HEK293 (cell line): ENCODE data around the gene AMT.
A peak's percentile ranks its signal among the peaks of the same experiment; 100 is the strongest.

Source experiments
- CTCF ChIA-PET: fragments of 350-600 bp; formaldehyde crosslinking; extraction: SDS; loops from one replicate; lab custom pipeline; 2021; ENCODE audit warnings: antibody characterized with exemption; lab: Yijun Ruan, JAX
- POLR2A ChIA-PET: fragments of 300-600 bp; formaldehyde crosslinking; extraction: SDS; loops from one replicate; lab custom pipeline; 2020; ENCODE audit warnings: antibody characterized with exemption, inconsistent platforms; lab: Yijun Ruan, JAX
- H3K27ac ChIP-seq: fragments of 200-500 bp; sonication (Bioruptor generic); 2 replicates; pipeline ENCODE4 v1.5.1; 2014; ENCODE audit warnings: low read depth, low read length, control low read depth, inconsistent platforms; ENCODE audit errors: extremely low read depth
- H3K36me3 ChIP-seq, 2 experiments: fragments of 200-500 bp in 1 of 2; sonication (Bioruptor generic) in 1 of 2; 1 replicate in 1 of 2; 2 replicates in 1 of 2; pipeline ENCODE4 v1.5.1; 2014 to 2017; ENCODE audit warnings: inconsistent platforms in 2 of 2, low read length in 2 of 2; ENCODE audit not compliant: control insufficient read depth in 2 of 2, insufficient read depth in 1 of 2
- H3K4me1 ChIP-seq: fragments of 200-500 bp; sonication (Bioruptor generic); 2 replicates; pipeline ENCODE4 v1.5.1; 2014; ENCODE audit warnings: mild to moderate bottlenecking, low read length, inconsistent platforms; ENCODE audit not compliant: control insufficient read depth, insufficient read depth
- H3K4me3 ChIP-seq: 2 replicates; pipeline ENCODE4 v1.5.1; 2011; ENCODE audit warnings: low read depth, mild to moderate bottlenecking, control low read depth, low read length, moderate library complexity
- H3K9me3 ChIP-seq: fragments of 200-500 bp; sonication (Bioruptor generic); 2 replicates; pipeline ENCODE4 v1.5.1; 2014; ENCODE audit warnings: low read depth, low read length, inconsistent platforms; ENCODE audit not compliant: control insufficient read depth, insufficient read depth
- GLIS1 ChIP-seq: fragments of 450-650 bp; formaldehyde crosslinking; IDR thresholded peaks from 2 replicates; pipeline ENCODE4 v1.5.1; 2016; ENCODE audit warnings: missing biosample characterization, missing genetic modification characterization
- OSR2 ChIP-seq: fragments of 450-650 bp; formaldehyde crosslinking; IDR thresholded peaks from 2 replicates; pipeline ENCODE4 v1.5.1; 2016; ENCODE audit warnings: missing biosample characterization, missing genetic modification characterization
- REPIN1 ChIP-seq: fragments of 450-650 bp; formaldehyde crosslinking; IDR thresholded peaks from 2 replicates; pipeline ENCODE4 v1.5.1; 2017; ENCODE audit warnings: missing biosample characterization, missing genetic modification characterization, low read depth
- SCRT1 ChIP-seq: fragments of 450-650 bp; formaldehyde crosslinking; IDR thresholded peaks from 2 replicates; pipeline ENCODE4 v1.5.1; 2016; ENCODE audit warnings: missing biosample characterization, missing genetic modification characterization, borderline replicate concordance
- TRIM28 ChIP-seq: IDR thresholded peaks from 2 replicates; pipeline ENCODE4 v1.6.1; 2011; ENCODE audit warnings: low read length, control low read depth, borderline replicate concordance
- WT1 ChIP-seq: fragments of 450-650 bp; formaldehyde crosslinking; IDR thresholded peaks from 2 replicates; pipeline ENCODE4 v1.5.1; 2016; ENCODE audit warnings: missing biosample characterization, missing genetic modification characterization
- YY1 ChIP-seq: fragments of 450-650 bp; formaldehyde crosslinking; IDR thresholded peaks from 2 replicates; pipeline ENCODE4 v1.5.1; 2018; ENCODE audit warnings: missing biosample characterization, missing genetic modification characterization
- ZBTB8A ChIP-seq: fragments of 450-650 bp; formaldehyde crosslinking; IDR thresholded peaks from 2 replicates; pipeline ENCODE4 v1.5.1; 2016; ENCODE audit warnings: missing biosample characterization, missing genetic modification characterization
- ZFP69B ChIP-seq: fragments of 450-650 bp; formaldehyde crosslinking; IDR thresholded peaks from 2 replicates; pipeline ENCODE4 v1.5.1; 2016; ENCODE audit warnings: missing biosample characterization, missing genetic modification characterization
- ZNF121 ChIP-seq: fragments of 450-650 bp; formaldehyde crosslinking; IDR thresholded peaks from 2 replicates; pipeline ENCODE4 v1.5.1; 2016; ENCODE audit warnings: missing biosample characterization, missing genetic modification characterization
- ZNF341 ChIP-seq: fragments of 450-650 bp; formaldehyde crosslinking; IDR thresholded peaks from 2 replicates; pipeline ENCODE4; 2016; ENCODE audit warnings: low read depth, missing biosample characterization, missing genetic modification characterization
- ZNF350 ChIP-seq: fragments of 450-650 bp; formaldehyde crosslinking; IDR thresholded peaks from 2 replicates; pipeline ENCODE4 v1.5.0; 2017; ENCODE audit warnings: missing biosample characterization, mild to moderate bottlenecking, missing genetic modification characterization
- ZNF362 ChIP-seq: fragments of 450-650 bp; formaldehyde crosslinking; IDR thresholded peaks from 2 replicates; pipeline ENCODE4 v1.5.1; 2016; ENCODE audit warnings: missing biosample characterization, missing genetic modification characterization
- ZNF426 ChIP-seq: fragments of 450-650 bp; formaldehyde crosslinking; IDR thresholded peaks from 2 replicates; pipeline ENCODE4 v1.5.1; 2017; ENCODE audit warnings: missing biosample characterization, missing genetic modification characterization, mild to moderate bottlenecking, inconsistent platforms, moderate library complexity
- ZNF549 ChIP-seq: fragments of 450-650 bp; IDR thresholded peaks from 2 replicates; pipeline ENCODE4 v1.5.1; 2018; ENCODE audit warnings: missing biosample characterization, missing genetic modification characterization, mild to moderate bottlenecking, inconsistent platforms, moderate library complexity
- ZNF555 ChIP-seq: fragments of 450-650 bp; formaldehyde crosslinking; conservative IDR thresholded peaks from 2 replicates; pipeline ENCODE4 v1.5.1; 2017; ENCODE audit warnings: missing biosample characterization, mild to moderate bottlenecking, missing genetic modification characterization, inconsistent platforms
- ZNF623 ChIP-seq: fragments of 450-650 bp; formaldehyde crosslinking; IDR thresholded peaks from 2 replicates; pipeline ENCODE4 v1.5.1; 2016; ENCODE audit warnings: missing biosample characterization, missing genetic modification characterization
- ZNF629 ChIP-seq: fragments of 450-650 bp; formaldehyde crosslinking; IDR thresholded peaks from 2 replicates; pipeline ENCODE4 v1.5.1; 2017; ENCODE audit warnings: missing biosample characterization, missing genetic modification characterization
- ZNF701 ChIP-seq: fragments of 450-650 bp; formaldehyde crosslinking; IDR thresholded peaks from 2 replicates; pipeline ENCODE4 v1.5.1; 2016; ENCODE audit warnings: missing biosample characterization, missing genetic modification characterization
- ZNF707 ChIP-seq: fragments of 450-650 bp; formaldehyde crosslinking; IDR thresholded peaks from 2 replicates; pipeline ENCODE4 v1.5.1; 2016; ENCODE audit warnings: missing biosample characterization, missing genetic modification characterization
- ZNF768 ChIP-seq: fragments of 450-650 bp; formaldehyde crosslinking; IDR thresholded peaks from 2 replicates; pipeline ENCODE4 v1.5.1; 2018; ENCODE audit warnings: missing biosample characterization, mild to moderate bottlenecking, missing genetic modification characterization
- ZNF792 ChIP-seq: fragments of 450-650 bp; formaldehyde crosslinking; IDR thresholded peaks from 2 replicates; pipeline ENCODE4 v1.5.1; 2016; ENCODE audit warnings: missing biosample characterization, missing genetic modification characterization
- ZNF830 ChIP-seq: fragments of 450-650 bp; IDR thresholded peaks from 2 replicates; pipeline ENCODE4 v1.5.0; 2018; ENCODE audit warnings: missing biosample characterization, missing genetic modification characterization, low read depth, mild to moderate bottlenecking, moderate library complexity
- ZSCAN5A ChIP-seq: fragments of 450-650 bp; formaldehyde crosslinking; IDR thresholded peaks from 2 replicates; pipeline ENCODE4 v1.5.1; 2016; ENCODE audit warnings: missing biosample characterization, missing genetic modification characterization
- TF ChIP-seq, protein P1 (sequence below): fragments of 450-650 bp; formaldehyde crosslinking; IDR thresholded peaks from 2 replicates; pipeline ENCODE4 v1.5.1; 2017; ENCODE audit warnings: missing biosample characterization, missing genetic modification characterization
- TF ChIP-seq, protein P2 (sequence below): fragments of 450-650 bp; formaldehyde crosslinking; IDR thresholded peaks from 2 replicates; pipeline ENCODE4 v1.5.1; 2017; ENCODE audit warnings: missing biosample characterization, missing genetic modification characterization
- TF ChIP-seq, protein P3 (sequence below): fragments of 450-650 bp; formaldehyde crosslinking; IDR thresholded peaks from 2 replicates; pipeline ENCODE4 v1.5.1; 2017; ENCODE audit warnings: missing biosample characterization, missing genetic modification characterization

Gene AMT

DNA sequence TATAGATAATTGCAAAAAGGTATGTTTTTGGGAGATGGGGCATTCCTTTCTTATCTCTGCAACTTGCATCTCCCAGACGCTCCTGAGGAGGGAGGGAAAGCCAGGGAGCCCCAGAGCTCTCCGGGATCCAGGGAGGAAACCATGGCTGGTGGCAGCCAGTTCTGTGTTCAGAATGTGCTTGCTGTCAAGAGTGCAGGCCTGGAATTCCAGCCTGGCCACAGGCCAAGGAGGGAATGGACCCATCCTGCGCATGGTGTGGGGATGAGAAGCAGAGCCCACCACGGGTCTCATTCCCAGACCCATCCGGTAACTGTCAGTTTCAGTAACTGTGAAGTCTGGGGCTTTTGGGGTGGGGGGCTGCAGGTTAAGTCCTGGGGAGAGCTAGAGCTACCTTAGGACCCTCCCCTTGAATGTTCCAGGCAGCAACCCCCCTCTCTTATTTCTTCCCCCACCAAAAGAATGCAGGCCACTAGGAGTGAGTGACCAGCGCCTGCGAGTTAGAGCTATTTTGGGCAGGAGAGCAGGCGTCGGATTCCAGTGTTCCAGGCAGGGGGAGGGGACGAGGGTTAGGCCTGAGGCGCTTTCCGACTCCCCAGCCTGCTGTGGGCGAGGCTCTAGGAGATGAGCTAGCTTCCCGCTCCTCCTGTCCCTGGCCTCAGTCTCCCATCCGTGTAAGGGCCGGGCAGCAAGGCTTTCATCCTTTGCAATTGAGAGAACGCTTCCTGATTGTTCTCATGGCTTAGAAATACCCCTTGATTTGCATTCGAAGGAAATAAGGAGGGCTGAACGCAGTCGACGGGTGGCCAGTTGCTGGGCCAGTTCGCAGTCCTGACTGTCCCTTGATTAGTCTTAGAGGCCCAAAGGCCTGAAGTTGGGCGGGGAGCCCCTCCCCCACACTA lies 47.0 kb upstream of the AMT start:
- peak overlapping the region; percentile 56 for H3K4me3 ChIP-seq
- no peaks in the 10 kb centered on the region for H3K9me3 ChIP-seq
- H3K4me1 ChIP-seq = peaks cover 6% of the 10 kb centered on the region; the same call in 1 of the 2 replicates
- peak overlapping the region; percentile 51; the same call in 1 of the 2 replicates for H3K27ac ChIP-seq
- H3K36me3 ChIP-seq = peaks cover 0 to 3% of the 10 kb centered on the region in 2 experiments; a peak in 2 of 3 replicates
- CTCF ChIA-PET = interaction anchor here (1.1 to 2.8 kb wide), 2 partner anchors 70 to 202 kb away, joined by 3 to 8 read pairs; no protein-coding TSS in a partner anchor
- POLR2A ChIA-PET = interaction anchor here (0.5 to 2.2 kb wide), 12 partner anchors 8 to 490 kb away, joined by 3 to 8 read pairs (median 4); partner anchors contain the start of genes IMPDH2, LAMB2, NICN1 and RHOA
- TF ChIP-seq ZNF362 (tag by site-specific recombination) (no peak), ZNF707 (tag by site-specific recombination) (no peak), GLIS1 (no peak), ZNF792 (tag by site-specific recombination) (no peak), ZFP69B (no peak), ZNF629 (tag by site-specific recombination) (0 out of 2 replicates have a peak, but pooled peaks have one; percentile 26), ZNF701 (tag by site-specific recombination) (no peak), ZNF830 (no peak), ZSCAN5A (no peak), OSR2 (tag by site-specific recombination) (no peak), REPIN1 (tag by site-specific recombination) (no peak), ZNF623 (tag by site-specific recombination) (no peak), TRIM28 (no peak), ZNF555 (tag by site-specific recombination) (no peak), ZBTB8A (tag by site-specific recombination) (no peak), ZNF768 (tag by site-specific recombination) (no peak), ZNF549 (tag by site-specific recombination) (no peak), YY1 (no peak), WT1 (tag by site-specific recombination) (0 out of 2 replicates have a peak, but pooled peaks have one; percentile 9), ZNF426 (tag by site-specific recombination) (no peak), ZNF341 (tag by site-specific recombination) (no peak), SCRT1 (tag by site-specific recombination) (no peak), ZNF350 (tag by site-specific recombination) (no peak), ZNF121 (tag by site-specific recombination) (no peak)
- TF ChIP-seq, protein P1, sequence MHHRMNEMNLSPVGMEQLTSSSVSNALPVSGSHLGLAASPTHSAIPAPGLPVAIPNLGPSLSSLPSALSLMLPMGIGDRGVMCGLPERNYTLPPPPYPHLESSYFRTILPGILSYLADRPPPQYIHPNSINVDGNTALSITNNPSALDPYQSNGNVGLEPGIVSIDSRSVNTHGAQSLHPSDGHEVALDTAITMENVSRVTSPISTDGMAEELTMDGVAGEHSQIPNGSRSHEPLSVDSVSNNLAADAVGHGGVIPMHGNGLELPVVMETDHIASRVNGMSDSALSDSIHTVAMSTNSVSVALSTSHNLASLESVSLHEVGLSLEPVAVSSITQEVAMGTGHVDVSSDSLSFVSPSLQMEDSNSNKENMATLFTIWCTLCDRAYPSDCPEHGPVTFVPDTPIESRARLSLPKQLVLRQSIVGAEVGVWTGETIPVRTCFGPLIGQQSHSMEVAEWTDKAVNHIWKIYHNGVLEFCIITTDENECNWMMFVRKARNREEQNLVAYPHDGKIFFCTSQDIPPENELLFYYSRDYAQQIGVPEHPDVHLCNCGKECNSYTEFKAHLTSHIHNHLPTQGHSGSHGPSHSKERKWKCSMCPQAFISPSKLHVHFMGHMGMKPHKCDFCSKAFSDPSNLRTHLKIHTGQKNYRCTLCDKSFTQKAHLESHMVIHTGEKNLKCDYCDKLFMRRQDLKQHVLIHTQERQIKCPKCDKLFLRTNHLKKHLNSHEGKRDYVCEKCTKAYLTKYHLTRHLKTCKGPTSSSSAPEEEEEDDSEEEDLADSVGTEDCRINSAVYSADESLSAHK (tag by site-specific recombination) = no peak
- TF ChIP-seq, protein P2, sequence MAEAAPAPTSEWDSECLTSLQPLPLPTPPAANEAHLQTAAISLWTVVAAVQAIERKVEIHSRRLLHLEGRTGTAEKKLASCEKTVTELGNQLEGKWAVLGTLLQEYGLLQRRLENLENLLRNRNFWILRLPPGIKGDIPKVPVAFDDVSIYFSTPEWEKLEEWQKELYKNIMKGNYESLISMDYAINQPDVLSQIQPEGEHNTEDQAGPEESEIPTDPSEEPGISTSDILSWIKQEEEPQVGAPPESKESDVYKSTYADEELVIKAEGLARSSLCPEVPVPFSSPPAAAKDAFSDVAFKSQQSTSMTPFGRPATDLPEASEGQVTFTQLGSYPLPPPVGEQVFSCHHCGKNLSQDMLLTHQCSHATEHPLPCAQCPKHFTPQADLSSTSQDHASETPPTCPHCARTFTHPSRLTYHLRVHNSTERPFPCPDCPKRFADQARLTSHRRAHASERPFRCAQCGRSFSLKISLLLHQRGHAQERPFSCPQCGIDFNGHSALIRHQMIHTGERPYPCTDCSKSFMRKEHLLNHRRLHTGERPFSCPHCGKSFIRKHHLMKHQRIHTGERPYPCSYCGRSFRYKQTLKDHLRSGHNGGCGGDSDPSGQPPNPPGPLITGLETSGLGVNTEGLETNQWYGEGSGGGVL (tag by site-specific recombination) = peak; percentile 87
- TF ChIP-seq, protein P3, sequence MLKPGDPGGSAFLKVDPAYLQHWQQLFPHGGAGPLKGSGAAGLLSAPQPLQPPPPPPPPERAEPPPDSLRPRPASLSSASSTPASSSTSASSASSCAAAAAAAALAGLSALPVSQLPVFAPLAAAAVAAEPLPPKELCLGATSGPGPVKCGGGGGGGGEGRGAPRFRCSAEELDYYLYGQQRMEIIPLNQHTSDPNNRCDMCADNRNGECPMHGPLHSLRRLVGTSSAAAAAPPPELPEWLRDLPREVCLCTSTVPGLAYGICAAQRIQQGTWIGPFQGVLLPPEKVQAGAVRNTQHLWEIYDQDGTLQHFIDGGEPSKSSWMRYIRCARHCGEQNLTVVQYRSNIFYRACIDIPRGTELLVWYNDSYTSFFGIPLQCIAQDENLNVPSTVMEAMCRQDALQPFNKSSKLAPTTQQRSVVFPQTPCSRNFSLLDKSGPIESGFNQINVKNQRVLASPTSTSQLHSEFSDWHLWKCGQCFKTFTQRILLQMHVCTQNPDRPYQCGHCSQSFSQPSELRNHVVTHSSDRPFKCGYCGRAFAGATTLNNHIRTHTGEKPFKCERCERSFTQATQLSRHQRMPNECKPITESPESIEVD (tag by site-specific recombination) = no peak
